ENCODE results near the gene ERC2.

- no peak for TF ChIP-seq CTCF (IDR thresholded peaks at IDR 0.05; ENCODE audit: insufficient read depth, low read depth, low read length)
- no peak for TF ChIP-seq EZH2 (IDR thresholded peaks at IDR 0.05; ENCODE audit: insufficient read depth, low read length)
Measured at GRCh38 chr3:55884491-55885285, 583.6 kb downstream of the ERC2 start.

Measured in astrocyte (in vitro differentiated cells and primary cell).